ENCODE measurements around the gene DUSP2. TPM values are rescaled to one million over a fixed set of nuclear protein-coding genes. Genes with fewer than 3 reads are reported as not detected.

The DUSP2 gene
- total RNA-seq, 1 experiment from 2014 or later = 4.9 TPM

DNA sequence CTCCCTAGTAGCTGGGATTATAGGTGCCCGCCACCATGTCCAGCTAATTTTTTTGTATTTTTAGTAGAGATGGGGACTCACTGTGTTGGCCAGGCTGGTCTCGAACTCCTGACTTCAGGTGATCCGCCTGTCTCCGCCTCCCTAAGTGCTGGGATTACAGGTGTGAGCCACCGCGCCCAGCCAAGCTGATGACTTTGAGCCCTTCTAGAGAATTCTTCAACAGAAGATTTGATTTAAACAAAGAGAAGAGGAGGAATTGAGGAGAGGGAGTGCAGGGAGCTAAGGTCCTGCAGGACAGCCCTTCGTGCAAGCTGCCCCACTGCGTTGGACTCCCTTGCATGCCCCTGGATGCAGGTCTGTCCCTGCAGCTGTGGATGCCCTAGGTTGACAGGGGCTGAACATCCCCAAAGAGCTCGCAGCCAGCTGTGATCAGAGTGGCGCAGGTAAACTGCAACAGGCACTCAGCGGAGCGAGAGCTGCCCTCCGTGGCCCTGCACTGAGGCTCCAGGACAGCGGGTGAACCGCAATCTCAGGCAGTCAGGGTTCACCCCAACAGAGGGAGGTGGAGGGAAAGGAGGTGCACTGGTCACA lies 42.5 kb downstream of the DUSP2 start:
- intact Hi-C loops (cut with micrococcal nuclease; ENCODE audit: unreplicated experiment) (no loop called here), in situ Hi-C loops (cut with HindIII; ENCODE audit: low pct_unique_long_range_greater_than_20kb, low sequenced_read_pairs) (no loop called here)
- no TSS peak for BruUV-seq (replicated peaks)
- POLR2A ChIA-PET = interaction anchor here (0.6 kb wide), 1 partner anchor 36 kb away, joined by 5 read pairs; no protein-coding TSS in a partner anchor
- Histone ChIP-seq H3K4me1 (ENCODE audit: control insufficient read depth, insufficient read depth, low read length) (no peaks in the 10 kb centered on the region; the same call in 1 of the 2 replicates), H3K4me3 (ENCODE audit: low read depth in 2 of 2, low read length in 2 of 2) (no peak overlapping the region), H3K27me3 (ENCODE audit: control insufficient read depth, insufficient read depth, low read length) (no peaks in the 10 kb centered on the region), H3K36me3 (ENCODE audit: control insufficient read depth, insufficient read depth, low read length) (no peaks in the 10 kb centered on the region), H3K9me3 (ENCODE audit: control insufficient read depth, insufficient read depth, low read depth, low read length) (no peaks in the 10 kb centered on the region), H3K27ac (ENCODE audit: low read length) (no peak overlapping the region)
- TF ChIP-seq, protein P1, sequence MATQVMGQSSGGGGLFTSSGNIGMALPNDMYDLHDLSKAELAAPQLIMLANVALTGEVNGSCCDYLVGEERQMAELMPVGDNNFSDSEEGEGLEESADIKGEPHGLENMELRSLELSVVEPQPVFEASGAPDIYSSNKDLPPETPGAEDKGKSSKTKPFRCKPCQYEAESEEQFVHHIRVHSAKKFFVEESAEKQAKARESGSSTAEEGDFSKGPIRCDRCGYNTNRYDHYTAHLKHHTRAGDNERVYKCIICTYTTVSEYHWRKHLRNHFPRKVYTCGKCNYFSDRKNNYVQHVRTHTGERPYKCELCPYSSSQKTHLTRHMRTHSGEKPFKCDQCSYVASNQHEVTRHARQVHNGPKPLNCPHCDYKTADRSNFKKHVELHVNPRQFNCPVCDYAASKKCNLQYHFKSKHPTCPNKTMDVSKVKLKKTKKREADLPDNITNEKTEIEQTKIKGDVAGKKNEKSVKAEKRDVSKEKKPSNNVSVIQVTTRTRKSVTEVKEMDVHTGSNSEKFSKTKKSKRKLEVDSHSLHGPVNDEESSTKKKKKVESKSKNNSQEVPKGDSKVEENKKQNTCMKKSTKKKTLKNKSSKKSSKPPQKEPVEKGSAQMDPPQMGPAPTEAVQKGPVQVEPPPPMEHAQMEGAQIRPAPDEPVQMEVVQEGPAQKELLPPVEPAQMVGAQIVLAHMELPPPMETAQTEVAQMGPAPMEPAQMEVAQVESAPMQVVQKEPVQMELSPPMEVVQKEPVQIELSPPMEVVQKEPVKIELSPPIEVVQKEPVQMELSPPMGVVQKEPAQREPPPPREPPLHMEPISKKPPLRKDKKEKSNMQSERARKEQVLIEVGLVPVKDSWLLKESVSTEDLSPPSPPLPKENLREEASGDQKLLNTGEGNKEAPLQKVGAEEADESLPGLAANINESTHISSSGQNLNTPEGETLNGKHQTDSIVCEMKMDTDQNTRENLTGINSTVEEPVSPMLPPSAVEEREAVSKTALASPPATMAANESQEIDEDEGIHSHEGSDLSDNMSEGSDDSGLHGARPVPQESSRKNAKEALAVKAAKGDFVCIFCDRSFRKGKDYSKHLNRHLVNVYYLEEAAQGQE (IDR thresholded peaks at IDR 0.05; ENCODE audit: insufficient read depth in 1 of 2, low read depth in 2 of 2, low read length in 1 of 2) = no peak
- TF ChIP-seq SIN3A (IDR thresholded peaks at IDR 0.05; ENCODE audit: borderline replicate concordance, insufficient read depth, low read depth, low read length) (no peak), TCF7L2 (IDR thresholded peaks at IDR 0.05; ENCODE audit: low read depth, low read length) (no peak), POLR2AphosphoS5 (IDR thresholded peaks at IDR 0.05; ENCODE audit: low read depth, low read length) (no peak)
- TF ChIP-seq, protein P2, sequence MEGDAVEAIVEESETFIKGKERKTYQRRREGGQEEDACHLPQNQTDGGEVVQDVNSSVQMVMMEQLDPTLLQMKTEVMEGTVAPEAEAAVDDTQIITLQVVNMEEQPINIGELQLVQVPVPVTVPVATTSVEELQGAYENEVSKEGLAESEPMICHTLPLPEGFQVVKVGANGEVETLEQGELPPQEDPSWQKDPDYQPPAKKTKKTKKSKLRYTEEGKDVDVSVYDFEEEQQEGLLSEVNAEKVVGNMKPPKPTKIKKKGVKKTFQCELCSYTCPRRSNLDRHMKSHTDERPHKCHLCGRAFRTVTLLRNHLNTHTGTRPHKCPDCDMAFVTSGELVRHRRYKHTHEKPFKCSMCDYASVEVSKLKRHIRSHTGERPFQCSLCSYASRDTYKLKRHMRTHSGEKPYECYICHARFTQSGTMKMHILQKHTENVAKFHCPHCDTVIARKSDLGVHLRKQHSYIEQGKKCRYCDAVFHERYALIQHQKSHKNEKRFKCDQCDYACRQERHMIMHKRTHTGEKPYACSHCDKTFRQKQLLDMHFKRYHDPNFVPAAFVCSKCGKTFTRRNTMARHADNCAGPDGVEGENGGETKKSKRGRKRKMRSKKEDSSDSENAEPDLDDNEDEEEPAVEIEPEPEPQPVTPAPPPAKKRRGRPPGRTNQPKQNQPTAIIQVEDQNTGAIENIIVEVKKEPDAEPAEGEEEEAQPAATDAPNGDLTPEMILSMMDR (IDR thresholded peaks at IDR 0.05) = no peak
- ATAC-seq (no peak), DNase-seq (ENCODE audit: low read depth, low spot score) (no peak)
- CTCF ChIA-PET = interaction anchor here (0.6 to 0.7 kb wide), 2 partner anchors 12 to 73 kb away, joined by 3 read pairs; no protein-coding TSS in a partner anchor

DNA sequence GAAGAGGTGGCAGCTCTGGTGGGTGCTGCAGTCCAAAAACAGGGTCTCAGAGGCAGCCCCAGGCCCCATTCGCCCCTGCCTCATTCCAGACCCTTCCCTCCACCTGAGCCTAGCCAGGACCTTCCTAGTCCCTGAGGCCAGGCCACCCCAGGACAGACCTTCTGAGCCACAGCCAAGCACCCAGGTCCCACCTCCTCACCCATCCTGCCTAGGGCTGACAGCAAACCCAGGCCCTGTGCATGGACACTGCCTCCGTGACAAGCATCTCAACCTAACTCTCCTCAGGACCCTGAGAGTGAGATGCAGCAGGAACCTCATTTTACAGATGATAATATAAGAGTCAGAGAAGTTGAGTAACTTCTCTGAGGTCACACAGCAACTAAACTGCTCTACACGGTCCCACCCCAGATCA lies 44.3 kb downstream of the DUSP2 start:
- Histone ChIP-seq H3K4me3 (ENCODE audit: low read depth in 2 of 2, low read length in 2 of 2) (no peak overlapping the region), H3K36me3 (ENCODE audit: control insufficient read depth, insufficient read depth, low read length) (no peaks in the 10 kb centered on the region), H3K27me3 (ENCODE audit: control insufficient read depth, insufficient read depth, low read length) (no peaks in the 10 kb centered on the region), H3K27ac (ENCODE audit: low read length) (no peak overlapping the region), H3K4me1 (ENCODE audit: control insufficient read depth, insufficient read depth, low read length) (no peaks in the 10 kb centered on the region; the same call in 1 of the 2 replicates), H3K9me3 (ENCODE audit: control insufficient read depth, insufficient read depth, low read depth, low read length) (no peaks in the 10 kb centered on the region)
- in situ Hi-C loops (cut with HindIII; ENCODE audit: low pct_unique_long_range_greater_than_20kb, low sequenced_read_pairs) = no loop called here
- intact Hi-C loops (cut with micrococcal nuclease; ENCODE audit: unreplicated experiment) = no loop called here
- ChIA-PET POLR2A (no interaction called here), CTCF (no interaction called here)
- BruUV-seq (replicated peaks) = no TSS peak
- TF ChIP-seq TCF7L2 (IDR thresholded peaks at IDR 0.05; ENCODE audit: low read depth, low read length) (no peak), SIN3A (IDR thresholded peaks at IDR 0.05; ENCODE audit: borderline replicate concordance, insufficient read depth, low read depth, low read length) (no peak), POLR2AphosphoS5 (IDR thresholded peaks at IDR 0.05; ENCODE audit: low read depth, low read length) (no peak)
- TF ChIP-seq, protein P1 (IDR thresholded peaks at IDR 0.05; ENCODE audit: insufficient read depth in 1 of 2, low read depth in 2 of 2, low read length in 1 of 2) = no peak
- TF ChIP-seq, protein P2 (IDR thresholded peaks at IDR 0.05) = no peak
- DNase-seq (ENCODE audit: low read depth, low spot score) (no peak), ATAC-seq (no peak)

Measured in Panc1 (cell line).